Activated CD8-positive, alpha-beta memory T cell treated with anti-CD3 and anti-CD28 coated beads, Interleukin-2, amount 50 U/mL, for 1 hour (primary cell): ENCODE data around the gene AQR.
"Not testable (repeated sequence)": the region's sequence is repeated elsewhere in the genome, so short reads cannot be mapped to it uniquely, and the experiment has no call there.

ENCODE experiments used
- DNase-seq: peaks from one replicate; pipeline ENCODE4 v3.0.0-alpha.2; 2020; ENCODE audit errors: extremely low read depth

AQR gene

DNA sequence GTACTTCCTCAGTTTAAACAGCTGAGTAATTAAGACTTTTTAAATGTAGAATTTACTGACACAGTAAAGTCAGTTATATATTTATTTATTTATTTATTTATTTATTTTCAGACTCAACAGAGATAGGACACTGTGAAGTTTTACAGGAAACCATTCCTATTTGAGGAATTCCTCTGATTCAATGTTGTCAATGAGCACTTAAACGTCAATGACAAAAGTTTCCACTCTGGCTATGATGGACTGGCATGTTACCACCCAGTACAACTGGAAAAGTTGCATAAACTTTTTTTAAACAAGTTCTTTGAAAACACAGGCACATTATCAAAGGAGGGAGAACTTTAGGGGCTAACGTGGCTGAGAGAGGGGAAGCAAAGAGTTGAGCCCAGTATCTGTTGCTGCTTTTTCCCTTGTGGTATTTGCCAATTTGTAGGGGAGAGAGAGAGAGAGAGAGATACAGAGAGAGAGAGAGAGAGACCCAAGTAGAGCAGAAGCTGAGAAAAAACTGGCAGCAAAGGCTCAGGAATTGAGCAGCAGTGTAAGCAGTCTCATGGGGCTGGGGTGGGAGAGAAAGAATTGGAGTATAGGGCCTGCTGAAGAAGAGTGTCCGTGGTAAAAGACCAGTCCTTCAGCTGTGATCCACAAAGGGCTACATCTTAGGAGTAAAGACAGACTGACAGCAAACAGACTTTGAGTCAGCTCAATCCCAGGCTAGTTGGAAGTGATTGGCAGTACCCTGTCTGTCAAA lies 155.9 kb downstream of the AQR start:
- DNase-seq: no peak

DNA sequence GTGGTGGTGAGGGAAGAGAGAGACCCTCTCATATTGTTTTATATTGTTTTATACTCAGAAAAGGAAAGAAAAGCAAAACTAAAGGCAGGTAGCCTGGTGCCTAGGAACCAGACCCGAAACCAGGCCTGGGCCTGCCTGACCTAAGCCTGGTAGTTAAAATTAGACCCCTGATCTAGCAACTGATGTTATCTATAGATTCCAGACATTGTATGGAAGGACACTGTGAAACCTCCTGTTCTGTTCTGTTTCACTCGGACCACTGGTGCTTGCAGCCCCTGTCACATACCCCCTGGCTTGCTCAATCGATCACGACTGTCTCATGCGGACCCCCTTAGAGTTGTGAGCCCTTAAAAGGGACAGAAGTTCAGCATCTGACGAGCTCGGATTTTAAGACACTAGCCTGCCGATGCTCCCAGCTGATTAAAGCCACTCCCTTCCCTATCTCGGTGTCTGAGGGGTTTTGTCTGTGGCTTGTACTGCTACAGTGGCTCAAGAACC lies 156.6 kb downstream of the AQR start:
- DNase-seq: not testable (repeated sequence)

DNA sequence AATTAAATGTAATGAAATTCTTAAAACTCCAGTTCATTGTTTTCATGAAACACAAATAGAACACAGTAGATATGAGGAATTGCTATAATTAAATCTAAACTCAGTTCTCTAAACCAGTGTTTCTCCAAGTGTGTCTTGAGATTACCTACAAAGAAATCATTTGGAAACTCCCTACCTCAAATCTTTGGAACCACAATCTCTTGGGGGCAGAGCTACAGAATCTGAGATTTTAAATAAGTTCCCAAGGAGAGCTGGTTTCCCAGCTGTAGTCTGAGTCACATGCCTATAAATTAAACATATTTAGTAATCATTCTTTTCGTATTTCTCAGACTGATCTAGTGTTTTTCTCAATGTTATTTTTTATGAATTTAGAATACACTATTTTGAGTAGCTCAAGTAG lies 157.2 kb downstream of the AQR start:
- DNase-seq: no peak

DNA sequence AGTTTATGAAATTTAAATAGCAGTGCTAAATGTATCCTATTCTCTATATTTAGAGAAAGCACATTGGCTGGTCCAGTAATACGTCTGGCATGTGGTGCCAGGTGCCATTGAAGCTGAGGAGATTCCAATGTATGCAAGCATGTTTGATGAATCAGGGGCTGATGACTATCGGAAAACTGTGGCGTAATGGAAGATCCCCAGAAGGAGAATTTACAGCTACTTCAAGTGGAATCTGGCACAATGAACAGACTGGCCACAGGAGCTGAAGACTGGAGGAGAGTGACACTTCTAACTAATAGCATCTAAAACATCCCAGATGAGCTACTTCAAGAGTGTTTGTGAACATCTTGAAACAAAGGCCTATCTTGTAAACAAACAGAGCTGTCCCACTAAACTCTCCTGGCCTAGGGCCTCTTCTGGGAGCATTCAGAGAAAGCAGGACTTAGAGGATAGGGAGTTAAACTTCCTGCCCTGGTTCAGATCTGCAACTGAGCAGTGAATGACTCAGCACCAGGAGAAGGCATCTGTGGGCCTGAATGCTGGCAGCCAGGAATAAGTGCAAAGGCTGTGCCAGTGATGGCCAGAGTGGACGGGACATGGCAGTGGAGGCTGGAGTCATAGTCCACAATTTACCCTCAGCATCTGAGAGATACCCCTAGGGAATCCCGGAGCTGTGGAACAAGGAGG lies 159.0 kb downstream of the AQR start:
- DNase-seq: no peak

DNA sequence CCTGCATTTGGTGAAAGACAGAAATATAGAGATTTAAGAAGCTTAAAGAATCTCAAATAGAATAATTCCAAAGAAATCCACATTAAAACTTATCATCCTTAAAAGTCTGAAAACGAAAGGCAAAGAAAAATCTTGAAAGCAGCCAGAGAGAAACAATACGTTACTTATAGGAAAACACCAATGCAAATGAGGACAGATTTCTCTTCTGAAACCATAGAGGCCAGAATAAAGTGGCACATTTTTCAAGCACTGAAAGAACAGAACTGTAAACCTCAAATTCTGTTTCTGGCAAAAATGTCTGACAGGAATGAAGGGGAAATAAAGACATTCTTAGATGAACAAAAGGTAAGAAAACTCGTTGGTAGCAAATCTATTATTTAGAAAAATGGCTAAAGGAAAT lies 160.4 kb downstream of the AQR start:
- DNase-seq: no peak

DNA sequence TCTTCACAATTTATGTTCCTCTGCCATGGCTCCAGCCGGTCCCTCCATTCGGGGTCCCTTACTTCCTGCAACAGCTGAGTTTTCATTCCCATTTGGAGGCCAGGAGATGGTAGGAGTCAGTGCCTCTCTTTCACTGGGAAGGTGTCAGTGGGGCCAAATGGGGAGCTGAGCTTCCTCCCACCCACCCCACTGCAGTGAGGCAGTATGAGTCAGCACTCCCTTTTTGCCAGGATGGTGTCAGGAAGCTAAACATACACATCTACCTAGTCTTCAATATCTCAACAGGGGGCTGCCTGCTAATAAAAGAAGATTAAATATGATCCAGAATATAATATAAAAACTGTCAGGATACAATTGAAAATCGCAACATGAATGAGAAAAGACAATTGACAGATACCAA lies 161.5 kb downstream of the AQR start:
- no peak for DNase-seq

DNA sequence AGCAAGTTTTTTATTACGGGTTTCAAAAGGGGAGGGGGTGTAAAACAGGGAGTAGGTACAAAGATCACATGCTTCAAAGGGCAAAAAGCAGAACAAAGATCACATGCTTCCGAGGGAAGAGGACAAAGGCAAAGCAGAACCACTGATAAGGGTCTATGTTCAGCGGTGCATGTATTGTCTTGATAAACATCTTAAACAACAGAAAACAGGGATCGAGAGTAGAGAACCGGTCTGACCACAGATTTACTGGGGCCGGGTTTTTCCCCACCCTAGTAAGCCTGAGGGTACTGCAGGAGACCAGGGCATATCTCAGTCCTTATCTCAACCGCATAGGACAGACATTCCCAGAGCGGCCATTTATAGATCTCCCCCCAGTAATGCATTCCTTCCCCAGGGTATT lies 162.3 kb downstream of the AQR start:
- DNase-seq: not testable (repeated sequence)

DNA sequence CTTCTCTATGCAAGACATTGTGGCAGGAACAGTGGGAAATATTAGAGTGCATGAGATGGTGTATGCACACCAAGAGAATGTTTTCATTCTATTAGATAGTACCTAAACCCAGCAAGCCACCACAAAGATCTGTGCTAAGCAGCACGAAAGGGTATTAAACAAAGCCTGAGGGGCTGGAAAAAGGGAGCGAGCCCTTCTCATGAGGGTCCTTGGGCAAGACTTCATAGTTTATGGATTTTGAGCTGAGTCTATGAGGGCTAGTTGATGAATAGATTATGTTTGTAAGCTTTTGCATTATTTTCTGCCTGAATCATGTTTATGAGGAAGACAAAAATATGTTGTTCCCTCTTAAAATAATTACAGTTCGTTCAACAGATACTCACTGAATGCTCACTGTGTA lies 164.8 kb downstream of the AQR start:
- DNase-seq: no peak

DNA sequence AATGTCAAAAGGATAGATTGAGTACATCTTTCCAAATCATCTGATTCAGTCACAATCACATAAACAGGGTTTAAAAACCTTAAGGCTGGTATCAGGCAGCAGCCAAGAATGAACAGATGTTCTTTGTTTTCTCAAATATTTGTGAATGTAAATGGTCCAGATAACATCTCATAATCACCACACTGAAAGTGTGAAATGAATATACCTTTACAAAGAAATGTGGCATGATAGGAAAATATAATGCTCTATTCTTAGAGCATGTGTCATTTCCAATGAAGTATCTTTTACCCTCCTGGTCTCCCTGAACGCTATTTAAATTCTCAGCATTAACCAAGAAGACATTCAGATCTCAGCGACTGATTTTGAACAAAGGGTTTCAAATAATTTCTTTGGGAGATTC lies 165.4 kb downstream of the AQR start:
- DNase-seq: no peak

DNA sequence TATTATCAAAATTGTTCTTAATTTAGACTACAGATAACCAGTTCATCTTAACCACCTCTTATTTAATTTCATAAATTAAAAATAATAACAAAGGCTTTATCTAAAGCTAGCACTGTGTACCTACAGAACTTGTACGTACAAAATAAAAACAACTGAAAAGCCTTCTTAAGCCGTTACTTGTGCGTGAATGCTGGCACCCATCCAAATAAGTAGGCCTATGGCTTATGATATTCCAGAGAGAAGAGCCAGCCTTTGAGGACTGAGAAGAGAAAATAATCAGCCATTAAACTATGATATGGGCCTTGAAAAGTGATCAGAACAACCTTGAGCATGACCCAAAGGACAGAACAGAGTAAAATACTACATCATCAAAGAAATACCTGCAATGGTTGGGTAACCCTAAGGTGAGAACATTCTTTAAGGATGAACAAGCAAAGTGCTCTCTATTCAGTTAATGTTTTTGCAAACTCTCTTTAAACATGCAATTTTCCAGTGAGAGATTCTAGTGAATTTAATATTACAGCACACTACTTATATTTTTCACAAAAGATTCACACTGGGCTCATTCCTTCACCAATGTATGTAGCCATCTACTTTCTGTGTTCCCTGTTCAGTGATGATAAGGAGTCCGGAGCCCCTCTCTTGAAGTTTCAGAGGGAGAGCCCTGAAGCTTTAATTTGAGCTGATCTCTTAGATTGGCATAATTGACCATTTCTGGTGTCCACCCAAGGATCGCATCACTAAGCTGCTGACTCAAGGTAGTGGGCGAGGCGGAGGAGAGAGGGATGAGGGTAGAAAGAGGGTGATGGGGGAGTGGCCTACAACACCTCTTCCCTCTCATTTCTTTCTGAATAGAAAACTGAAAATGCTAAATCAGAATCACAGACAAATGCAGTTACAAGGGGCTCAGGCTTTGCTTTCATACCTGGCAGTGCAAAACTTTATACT lies 166.5 kb downstream of the AQR start:
- DNase-seq: no peak

DNA sequence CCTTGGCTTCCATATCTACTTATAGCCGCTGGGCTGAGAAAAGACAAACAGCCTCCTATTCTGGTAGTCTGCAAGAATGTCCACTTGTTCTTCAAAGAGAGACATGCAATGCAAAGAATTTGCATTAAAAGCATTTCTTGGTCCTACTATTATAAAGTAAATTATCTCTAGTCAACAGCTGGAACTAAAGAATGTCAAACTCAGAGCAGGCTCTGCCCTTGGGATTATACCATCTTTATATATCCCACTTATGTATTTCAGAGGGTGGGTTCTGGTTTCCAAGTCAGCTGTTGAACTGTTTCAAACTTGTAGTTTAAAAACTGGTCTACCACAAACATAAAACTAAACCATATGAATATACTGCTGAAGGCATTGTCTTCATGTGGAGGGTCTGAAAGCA lies 167.2 kb downstream of the AQR start:
- DNase-seq: no peak
